GM21786 (cell line): ENCODE measurements around the gene NUP210L.
"Not testable (repeated sequence)": the region's sequence is repeated elsewhere in the genome, so short reads cannot be mapped to it uniquely, and the experiment has no call there.

ENCODE experiments used
- ATAC-seq: cut with Tn5 transposase; IDR thresholded peaks from one replicate; pipeline ENCODE4 v1.9.1; 2021; ENCODE audit not compliant: unreplicated experiment

The NUP210L gene

GRCh38 chr1:154170547-154171222, 15.8 kb upstream of the NUP210L start:
- no peak for ATAC-seq

- no peak for ATAC-seq
Observed at GRCh38 chr1:154167461-154167860, 12.6 kb upstream of the NUP210L start.

- no peak for ATAC-seq
Observed at GRCh38 chr1:154166207-154166606, 11.3 kb upstream of the NUP210L start.

GRCh38 chr1:154159554-154159953, 4.7 kb upstream of the NUP210L start:
- ATAC-seq = no peak

GRCh38 chr1:154158307-154159125, 3.6 kb upstream of the NUP210L start:
- no peak for ATAC-seq

GRCh38 chr1:154157520-154158306, 2.8 kb upstream of the NUP210L start:
- ATAC-seq = peak; percentile 76

GRCh38 chr1:154155251-154155650, 378 bp upstream of the NUP210L start:
- no peak for ATAC-seq

- ATAC-seq = no peak
Observed at GRCh38 chr1:154154053-154154452, 820 bp downstream of the NUP210L start.

- no peak for ATAC-seq
Observed at GRCh38 chr1:154151311-154151710, 3.6 kb downstream of the NUP210L start.

- ATAC-seq = no peak
Observed at GRCh38 chr1:154148807-154149206, 6.1 kb downstream of the NUP210L start.

- not testable (repeated sequence) for ATAC-seq
Observed at GRCh38 chr1:154147505-154147904, 7.4 kb downstream of the NUP210L start.

- no peak for ATAC-seq
Observed at GRCh38 chr1:154145986-154146385, 8.9 kb downstream of the NUP210L start.

- ATAC-seq = no peak
Observed at GRCh38 chr1:154142358-154142757, 12.5 kb downstream of the NUP210L start.

- ATAC-seq = no peak
Observed at GRCh38 chr1:154141240-154141639, 13.6 kb downstream of the NUP210L start.

GRCh38 chr1:154137888-154138287, 17.0 kb downstream of the NUP210L start:
- no peak for ATAC-seq

GRCh38 chr1:154133256-154133655, 21.6 kb downstream of the NUP210L start:
- no peak for ATAC-seq

GRCh38 chr1:154129391-154129970, 25.4 kb downstream of the NUP210L start:
- ATAC-seq = no peak

GRCh38 chr1:154123205-154123604, 31.7 kb downstream of the NUP210L start:
- ATAC-seq = not testable (repeated sequence)

GRCh38 chr1:154117642-154118041, 37.2 kb downstream of the NUP210L start:
- no peak for ATAC-seq

- no peak for ATAC-seq
Observed at GRCh38 chr1:154115180-154115579, 39.7 kb downstream of the NUP210L start.

GRCh38 chr1:154104433-154105082, 50.3 kb downstream of the NUP210L start:
- no peak for ATAC-seq
